Caco-2 (cell line): Measurements from ENCODE around the gene HINT3. TPM values are rescaled to one million over a fixed set of nuclear protein-coding genes. Genes with fewer than 3 reads are reported as not detected.
"Not testable (repeated sequence)": the region's sequence is repeated elsewhere in the genome, so short reads cannot be mapped to it uniquely, and the experiment has no call there.

ENCODE experiments used
- BruUV-seq: library from RNA; stranded (reverse); fragments of 400-500 nt; replicated peaks from 2 replicates; lab custom pipeline; 2021; lab: Mats Ljungman, UMichigan
- CTCF ChIA-PET: fragments of 300-600 bp; sonication (Branson Sonifier 250); formaldehyde crosslinking; loops from one replicate; lab custom pipeline; 2022; ENCODE audit warnings: antibody characterized with exemption; lab: Charles Lee
- POLR2A ChIA-PET: fragments of 300-600 bp; sonication (Branson Sonifier 250); formaldehyde crosslinking; loops from one replicate; lab custom pipeline; 2022; ENCODE audit warnings: antibody characterized with exemption; lab: Charles Lee
- DNase-seq, 2 experiments: peaks; one replicate each; pipeline versions ENCODE4 v3.0.0 to v3.0.0-alpha.2; 2020 to 2022
- H3K27me3 ChIP-seq: replicated peaks from 2 replicates; pipeline ENCODE4 v1.6.0; 2011; ENCODE audit warnings: low read length; ENCODE audit not compliant: control insufficient read depth, insufficient read depth
- H3K36me3 ChIP-seq: 2 replicates; pipeline ENCODE4 v1.5.1; 2011; ENCODE audit warnings: low read length; ENCODE audit not compliant: control insufficient read depth, insufficient read depth
- H3K4me1 ChIP-seq: fragments of 250-450 bp; sonication (Bioruptor Pico); 2 replicates; pipeline ENCODE4 v1.5.1; 2020; ENCODE audit warnings: mild to moderate bottlenecking
- H3K4me3 ChIP-seq: 2 replicates; pipeline ENCODE4 v1.5.1; 2011; ENCODE audit warnings: low read depth, mild to moderate bottlenecking, control low read depth, low read length
- H3K9me3 ChIP-seq: fragments of 250-450 bp; sonication (Bioruptor Pico); 2 replicates; pipeline ENCODE4 v1.5.1; 2020; ENCODE audit warnings: mild to moderate bottlenecking, moderate library complexity
- H3K27ac Mint-ChIP-seq: one replicate; pipeline ENCODE4 v1.8.0; 2022; ENCODE audit warnings: mixed read lengths; ENCODE audit not compliant: unreplicated experiment
- H3K27me3 Mint-ChIP-seq: one replicate; pipeline ENCODE4 v1.8.0; 2022; ENCODE audit warnings: mixed read lengths; ENCODE audit not compliant: insufficient read depth, unreplicated experiment
- H3K36me3 Mint-ChIP-seq: one replicate; pipeline ENCODE4 v1.8.0; 2022; ENCODE audit warnings: mild to moderate bottlenecking, mixed read lengths; ENCODE audit not compliant: insufficient read depth, unreplicated experiment
- H3K4me1 Mint-ChIP-seq: one replicate; pipeline ENCODE4 v1.8.0; 2022; ENCODE audit warnings: low read depth, mixed read lengths; ENCODE audit not compliant: unreplicated experiment
- H3K4me3 Mint-ChIP-seq: one replicate; pipeline ENCODE4 v1.8.0; 2022; ENCODE audit warnings: mild to moderate bottlenecking, moderate library complexity, mixed read lengths; ENCODE audit not compliant: unreplicated experiment
- H3K9me3 Mint-ChIP-seq: one replicate; pipeline ENCODE4 v1.8.0; 2022; ENCODE audit warnings: mixed read lengths; ENCODE audit not compliant: unreplicated experiment
- intact Hi-C: fragments of 100-400 bp; cut with micrococcal nuclease; formaldehyde crosslinking; loops from one replicate; pipeline ENCODE4 v1.10.0; 2022; ENCODE audit not compliant: unreplicated experiment
- total RNA-seq: library from RNA; stranded (reverse); gene quantifications from 2 replicates; pipeline ENCODE4 v1.2.3, GENCODE V29; 2022
- TF ChIP-seq, protein P1 (sequence below), 2 experiments: fragments of 200-600 bp in 1 of 2; IDR thresholded peaks; 1 replicate in 1 of 2; 2 replicates in 1 of 2; pipeline versions ENCODE4 v1.5.1 to v1.8.0; 2011 to 2022; ENCODE audit warnings: antibody characterized with exemption in 1 of 2, control low read depth in 1 of 2, inconsistent platforms in 1 of 2, low read depth in 1 of 2, low read length in 1 of 2, mild to moderate bottlenecking in 1 of 2, moderate library complexity in 1 of 2; ENCODE audit not compliant: insufficient read depth in 1 of 2, severe bottlenecking in 1 of 2, unreplicated experiment in 1 of 2

The HINT3 gene
- total RNA-seq, 1 experiment from 2014 or later, result 24.6 TPM

DNA sequence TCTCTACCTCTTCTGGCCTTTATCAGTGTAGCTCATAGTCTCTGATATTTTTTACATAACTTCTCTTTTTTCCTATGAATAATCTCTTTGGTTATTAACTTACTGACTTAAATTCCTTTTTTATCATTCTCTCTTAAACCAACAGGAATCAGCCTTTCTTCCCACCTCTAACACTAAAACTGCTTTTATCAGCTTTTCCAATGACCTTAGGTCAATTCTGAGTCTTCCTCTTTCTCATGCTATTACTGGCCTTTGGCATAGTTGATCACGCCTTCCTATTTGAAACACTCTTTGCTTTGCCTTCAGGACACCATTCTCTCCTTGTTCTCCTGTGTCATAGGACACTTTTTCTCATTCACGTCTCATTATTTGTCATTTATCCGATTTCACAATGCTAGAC lies 8.1 kb upstream of the HINT3 start:
- Mint-ChIP-seq H3K9me3 (peaks cover 17% of the 10 kb centered on the region), H3K4me3 (peak overlapping the region; percentile 19), H3K27ac (peak overlapping the region; percentile 43), H3K27me3 (no peaks in the 10 kb centered on the region), H3K4me1 (peaks cover 46% of the 10 kb centered on the region), H3K36me3 (no peaks in the 10 kb centered on the region)
- CTCF ChIA-PET, result interaction anchor here (1.0 to 1.6 kb wide), 3 partner anchors 8 to 49 kb away, joined by 3 to 20 read pairs (median 4); partner anchors contain the start of gene HINT3
- POLR2A ChIA-PET, result interaction anchor here (1.0 to 1.3 kb wide), 2 partner anchors 8 to 9 kb away, joined by 4 to 5 read pairs; partner anchors contain the start of gene HINT3
- Histone ChIP-seq H3K9me3 (peaks cover 5% of the 10 kb centered on the region), H3K27me3 (no peaks in the 10 kb centered on the region), H3K4me1 (peaks cover 66% of the 10 kb centered on the region), H3K36me3 (no peaks in the 10 kb centered on the region), H3K4me3 (no peak overlapping the region)
- BruUV-seq, result no TSS peak
- DNase-seq, result peak in 1 of 2 experiments; percentile 46
- intact Hi-C loops, result loop anchor here (1.0 kb wide), 1 partner anchor 76 kb away; no protein-coding TSS in a partner anchor
- TF ChIP-seq, protein P1, sequence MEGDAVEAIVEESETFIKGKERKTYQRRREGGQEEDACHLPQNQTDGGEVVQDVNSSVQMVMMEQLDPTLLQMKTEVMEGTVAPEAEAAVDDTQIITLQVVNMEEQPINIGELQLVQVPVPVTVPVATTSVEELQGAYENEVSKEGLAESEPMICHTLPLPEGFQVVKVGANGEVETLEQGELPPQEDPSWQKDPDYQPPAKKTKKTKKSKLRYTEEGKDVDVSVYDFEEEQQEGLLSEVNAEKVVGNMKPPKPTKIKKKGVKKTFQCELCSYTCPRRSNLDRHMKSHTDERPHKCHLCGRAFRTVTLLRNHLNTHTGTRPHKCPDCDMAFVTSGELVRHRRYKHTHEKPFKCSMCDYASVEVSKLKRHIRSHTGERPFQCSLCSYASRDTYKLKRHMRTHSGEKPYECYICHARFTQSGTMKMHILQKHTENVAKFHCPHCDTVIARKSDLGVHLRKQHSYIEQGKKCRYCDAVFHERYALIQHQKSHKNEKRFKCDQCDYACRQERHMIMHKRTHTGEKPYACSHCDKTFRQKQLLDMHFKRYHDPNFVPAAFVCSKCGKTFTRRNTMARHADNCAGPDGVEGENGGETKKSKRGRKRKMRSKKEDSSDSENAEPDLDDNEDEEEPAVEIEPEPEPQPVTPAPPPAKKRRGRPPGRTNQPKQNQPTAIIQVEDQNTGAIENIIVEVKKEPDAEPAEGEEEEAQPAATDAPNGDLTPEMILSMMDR (IDR thresholded peaks at IDR 0.05; ENCODE audit: insufficient read depth in 1 of 2, low read depth in 1 of 2, low read length in 1 of 2, severe bottlenecking in 1 of 2, unreplicated experiment in 1 of 2), result no peak

DNA sequence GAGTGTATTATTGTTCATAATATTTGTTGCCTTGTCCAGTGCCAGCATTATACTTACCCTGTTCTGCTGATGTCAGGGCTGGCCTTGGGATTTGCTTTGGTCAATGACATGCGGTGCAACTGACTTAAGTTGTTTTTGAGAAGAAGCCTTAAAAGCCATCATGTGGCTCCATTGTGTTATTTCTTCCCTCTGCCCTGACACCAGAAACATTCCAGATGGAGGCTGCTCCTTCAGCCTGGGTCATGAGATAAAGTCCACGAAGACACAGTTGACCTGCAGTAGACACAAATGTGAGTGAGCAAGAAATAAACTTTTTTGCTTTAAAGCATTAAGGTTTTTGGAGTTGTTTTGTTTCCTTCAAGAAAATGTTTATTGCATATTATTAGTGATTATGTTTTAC lies 7.5 kb upstream of the HINT3 start:
- H3K27me3 ChIP-seq, result no peaks in the 10 kb centered on the region
- no peaks in the 10 kb centered on the region for H3K36me3 ChIP-seq
- H3K4me1 ChIP-seq, result peaks cover 60% of the 10 kb centered on the region
- peaks cover 41% of the 10 kb centered on the region for H3K4me1 Mint-ChIP-seq
- H3K27me3 Mint-ChIP-seq, result no peaks in the 10 kb centered on the region
- H3K9me3 ChIP-seq, result peaks cover 5% of the 10 kb centered on the region
- TF ChIP-seq, protein P1 (IDR thresholded peaks at IDR 0.05; ENCODE audit: insufficient read depth in 1 of 2, low read depth in 1 of 2, low read length in 1 of 2, severe bottlenecking in 1 of 2, unreplicated experiment in 1 of 2), result no peak
- peaks cover 17% of the 10 kb centered on the region for H3K9me3 Mint-ChIP-seq
- ChIA-PET CTCF (interaction anchor here (1.6 kb wide), 1 partner anchor 7 kb away, joined by 20 read pairs; the partner anchor contains the start of gene HINT3), POLR2A (interaction anchor here (1.3 kb wide), 1 partner anchor 9 kb away, joined by 4 read pairs; no protein-coding TSS in a partner anchor)
- H3K4me3 ChIP-seq, result no peak overlapping the region
- TSS peak; percentile 64 for BruUV-seq
- DNase-seq, result no peak
- peak overlapping the region; percentile 43 for H3K27ac Mint-ChIP-seq
- no peaks in the 10 kb centered on the region for H3K36me3 Mint-ChIP-seq
- intact Hi-C loops, result no loop called here
- H3K4me3 Mint-ChIP-seq, result no peak overlapping the region

DNA sequence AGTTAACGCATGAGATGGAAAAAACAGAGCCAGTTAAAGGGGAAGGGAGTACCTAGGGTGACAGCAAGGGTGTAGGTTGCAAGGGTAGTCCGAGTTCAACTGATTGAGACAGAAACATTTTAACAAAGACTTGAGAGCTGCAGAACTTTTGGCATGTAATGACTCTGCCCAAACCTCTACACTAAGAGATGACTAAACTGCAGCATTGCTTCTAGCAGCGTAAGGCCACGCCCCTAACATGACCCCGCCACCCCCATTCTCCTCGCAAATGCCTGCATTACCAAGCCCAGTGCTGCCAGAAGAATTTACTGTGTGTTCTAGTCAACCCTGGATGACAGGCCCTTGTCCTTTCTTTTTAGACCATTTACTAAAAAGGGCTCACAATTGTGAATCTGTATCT lies 6.3 kb upstream of the HINT3 start:
- BruUV-seq, result no TSS peak
- H3K36me3 Mint-ChIP-seq, result no peaks in the 10 kb centered on the region
- Histone ChIP-seq H3K4me1 (peaks cover 47% of the 10 kb centered on the region), H3K36me3 (no peaks in the 10 kb centered on the region), H3K4me3 (no peak overlapping the region), H3K27me3 (no peaks in the 10 kb centered on the region), H3K9me3 (peaks cover 5% of the 10 kb centered on the region)
- no peak for DNase-seq
- peaks cover 43% of the 10 kb centered on the region for H3K4me1 Mint-ChIP-seq
- ChIA-PET POLR2A (no interaction called here), CTCF (no interaction called here)
- intact Hi-C loops, result no loop called here
- peaks cover 17% of the 10 kb centered on the region for H3K9me3 Mint-ChIP-seq
- no peak overlapping the region for H3K27ac Mint-ChIP-seq
- no peaks in the 10 kb centered on the region for H3K27me3 Mint-ChIP-seq
- no peak overlapping the region for H3K4me3 Mint-ChIP-seq
- TF ChIP-seq, protein P1 (IDR thresholded peaks at IDR 0.05; ENCODE audit: insufficient read depth in 1 of 2, low read depth in 1 of 2, low read length in 1 of 2, severe bottlenecking in 1 of 2, unreplicated experiment in 1 of 2), result no peak

DNA sequence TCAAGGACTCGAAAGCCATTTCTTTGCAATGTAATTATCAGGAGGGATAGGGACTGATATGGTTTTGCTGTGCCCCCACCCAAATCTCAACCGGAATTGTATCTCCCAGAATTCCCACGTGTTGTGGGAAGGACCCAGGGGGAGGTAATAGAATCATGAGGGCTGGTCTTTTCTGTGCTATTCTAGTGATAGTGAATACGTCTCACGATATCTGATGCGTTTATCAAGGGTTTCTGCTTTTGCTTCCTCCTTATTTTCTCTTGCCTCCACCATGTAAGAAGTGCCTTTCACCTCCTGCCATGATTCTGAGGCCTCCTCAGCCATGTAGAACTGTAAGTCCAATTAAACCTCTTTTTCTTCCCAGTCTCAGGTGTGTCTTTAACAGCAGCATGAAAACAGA lies 5.9 kb upstream of the HINT3 start:
- H3K36me3 ChIP-seq, DNase-seq, BruUV-seq, H3K27me3 Mint-ChIP-seq, H3K4me3 Mint-ChIP-seq, intact Hi-C loops, H3K27ac Mint-ChIP-seq, H3K9me3 ChIP-seq, CTCF ChIA-PET, H3K4me3 ChIP-seq, POLR2A ChIA-PET, H3K27me3 ChIP-seq, H3K36me3 Mint-ChIP-seq: not testable (repeated sequence)
- peaks cover 17% of the 10 kb centered on the region for H3K9me3 Mint-ChIP-seq
- H3K4me1 Mint-ChIP-seq, result peaks cover 41% of the 10 kb centered on the region
- H3K4me1 ChIP-seq, result peaks cover 44% of the 10 kb centered on the region
